CD4-positive, alpha-beta T cell treated with Interleukin-21 for 1 hour (primary cell): ENCODE results near the gene OPCML.
A peak's percentile ranks its signal among the peaks of the same experiment; 100 is the strongest.

Source experiments
- DNase-seq: peaks from one replicate; pipeline ENCODE4 v3.0.0-alpha.2; 2020

OPCML gene

DNA sequence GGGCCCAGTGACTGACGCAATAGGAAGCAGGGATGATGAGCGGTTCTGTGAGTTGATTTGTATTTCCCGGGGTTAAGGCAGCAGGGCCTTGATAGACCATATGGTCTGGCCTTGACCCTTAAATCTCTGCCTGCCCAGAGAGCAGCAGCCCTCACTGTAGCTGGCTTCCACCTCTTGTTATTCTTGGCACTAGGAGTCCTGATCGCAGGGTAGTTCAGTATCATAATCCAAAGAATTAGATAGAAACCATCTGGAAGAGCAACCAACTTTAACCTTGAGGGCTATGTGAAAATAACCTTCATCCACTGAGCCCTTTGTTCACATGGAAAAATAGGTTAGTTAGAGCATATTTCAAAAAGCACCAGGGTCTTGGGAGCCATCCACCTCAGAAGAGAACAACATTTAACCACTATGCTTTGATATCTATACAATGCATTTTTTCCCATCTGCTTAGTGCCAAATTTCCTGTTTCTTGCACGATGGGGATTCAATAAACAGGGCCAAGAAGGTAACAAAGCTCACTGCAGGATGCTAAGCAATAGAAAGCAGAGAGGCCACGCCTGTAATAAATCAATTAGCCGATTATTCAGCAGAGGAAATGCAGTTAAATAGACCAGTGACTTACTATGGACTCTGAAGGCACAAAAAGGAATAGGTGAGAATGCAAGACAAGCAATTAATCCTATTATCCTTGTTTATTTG is 761.3 kb downstream of the OPCML start:
- DNase-seq = no peak

DNA sequence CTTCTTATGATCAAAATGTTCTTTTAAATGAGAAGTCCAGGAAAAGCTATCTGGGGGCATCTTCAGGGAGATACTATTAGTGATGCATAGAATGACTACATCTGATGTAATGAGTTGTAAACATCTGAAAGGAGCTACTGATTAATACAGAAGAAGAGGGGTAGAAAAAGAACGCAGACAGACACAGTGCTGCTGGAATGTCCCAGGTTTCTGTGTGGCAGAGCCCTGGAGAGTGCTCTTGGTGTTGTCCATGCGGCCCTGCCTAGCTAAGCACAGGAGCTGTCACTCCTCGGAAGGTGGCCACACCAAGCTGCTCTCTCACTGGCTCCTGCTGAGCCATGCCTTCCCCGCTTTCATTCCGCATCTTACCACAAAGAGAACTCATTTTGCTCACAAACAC is 768.8 kb downstream of the OPCML start:
- no peak for DNase-seq

DNA sequence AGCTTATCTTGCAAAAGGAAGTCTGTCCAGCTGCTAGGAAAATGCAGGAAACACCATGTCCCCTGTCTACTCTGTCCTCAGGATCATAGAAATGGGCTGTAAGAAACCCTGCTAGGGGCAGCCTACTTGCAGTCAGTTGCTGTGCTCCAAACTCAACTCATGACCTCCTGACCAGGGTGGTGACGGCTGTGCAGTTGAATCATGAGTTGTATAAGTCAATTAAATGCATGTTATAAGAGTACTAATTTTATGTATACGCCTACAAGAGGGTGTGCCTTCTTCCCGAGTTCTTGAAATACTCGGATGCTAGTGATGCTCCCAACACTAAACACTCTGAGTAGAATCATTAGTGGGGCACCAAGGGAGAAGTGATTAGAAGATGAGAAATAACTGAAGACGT is 776.4 kb downstream of the OPCML start:
- DNase-seq = no peak

DNA sequence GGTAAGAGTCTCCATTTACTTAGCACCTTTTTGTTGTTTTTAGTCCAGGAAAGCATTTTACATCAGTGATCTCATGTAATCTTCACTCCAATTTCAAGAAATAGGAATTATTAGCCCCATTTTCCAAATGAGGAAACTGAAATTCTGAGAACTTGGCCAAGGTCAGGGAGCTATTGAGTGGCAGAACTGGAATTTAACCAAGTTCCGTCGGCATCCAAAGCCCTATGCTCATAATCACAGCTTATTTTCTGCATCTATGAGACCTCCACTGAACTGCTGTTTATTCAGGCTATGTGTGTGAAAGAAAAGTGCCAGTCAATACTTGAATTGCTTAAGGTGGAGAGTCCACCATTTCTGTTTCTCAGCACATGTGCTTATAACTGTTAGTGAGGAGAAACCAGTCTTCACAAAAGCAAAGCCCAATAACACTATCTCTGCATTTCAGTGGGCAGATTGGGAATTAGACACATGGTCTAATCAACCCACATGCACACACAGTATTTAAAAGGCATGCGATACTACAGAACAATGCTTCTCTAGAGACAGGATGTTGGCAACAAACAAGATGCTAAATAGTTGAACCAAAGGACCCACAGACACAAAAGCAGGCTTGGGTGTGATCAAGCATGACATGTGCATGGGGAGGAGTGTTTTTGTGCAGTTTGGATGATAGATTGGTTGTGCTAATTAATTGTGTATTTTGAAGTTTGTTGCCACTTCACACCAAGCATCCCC is 780.6 kb downstream of the OPCML start:
- no peak for DNase-seq

DNA sequence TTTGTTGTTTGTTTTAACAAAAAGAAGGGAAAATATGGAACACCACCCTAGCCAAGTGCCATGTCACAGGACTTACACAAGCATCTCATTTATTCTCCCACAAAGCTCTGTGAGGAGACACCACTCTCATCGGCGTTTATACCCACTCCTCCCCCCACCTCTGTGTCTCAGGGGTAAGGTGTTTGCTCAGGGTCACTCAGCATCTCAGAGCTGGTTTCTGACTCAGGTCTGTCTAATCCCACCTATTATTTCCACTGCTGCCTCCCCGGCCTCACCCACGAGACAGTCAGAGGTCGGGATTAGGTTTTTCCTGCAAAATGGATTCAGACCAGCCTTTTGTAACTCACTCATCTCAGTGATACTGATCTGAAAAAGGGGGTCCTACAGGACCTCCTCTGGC is 786.0 kb downstream of the OPCML start:
- DNase-seq = no peak

DNA sequence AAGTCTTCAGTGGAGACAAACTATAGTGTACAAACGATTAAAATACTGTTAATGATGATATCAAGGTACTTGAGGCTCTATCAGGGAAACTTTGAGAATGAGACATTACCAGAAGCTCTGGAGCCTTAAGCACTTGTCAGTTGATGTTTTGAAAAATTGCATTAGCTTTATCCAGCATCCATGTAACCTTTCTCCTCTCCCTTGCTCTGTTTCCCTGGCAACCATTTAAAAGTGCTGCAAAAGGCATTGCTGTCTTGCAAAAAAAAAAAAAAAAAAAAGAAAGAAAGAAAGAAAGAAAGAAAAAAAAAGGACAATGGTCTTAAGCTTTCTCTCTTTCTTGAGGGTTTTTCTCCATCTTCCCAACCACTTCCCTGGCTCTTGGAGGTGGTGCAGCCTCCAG is 787.0 kb downstream of the OPCML start:
- no peak for DNase-seq

DNA sequence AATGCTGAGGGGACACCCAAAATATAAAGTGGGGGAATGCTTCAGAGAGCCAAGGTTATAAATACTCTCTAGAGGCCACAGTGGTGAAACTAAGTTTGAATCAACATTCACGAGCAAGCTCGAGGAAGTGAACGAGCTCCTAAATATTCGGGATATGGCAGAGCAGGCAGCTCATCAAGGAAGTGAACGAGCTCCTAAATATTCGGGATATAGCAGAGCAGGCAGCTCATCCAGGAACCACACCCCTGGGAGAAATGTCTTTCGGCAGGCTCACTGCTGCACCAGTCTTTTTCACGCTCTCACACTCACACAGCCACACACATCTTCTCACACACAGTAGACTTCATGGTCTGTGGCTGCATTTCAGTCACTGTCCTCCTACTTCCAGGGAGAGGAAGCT is 787.5 kb downstream of the OPCML start:
- DNase-seq = no peak

DNA sequence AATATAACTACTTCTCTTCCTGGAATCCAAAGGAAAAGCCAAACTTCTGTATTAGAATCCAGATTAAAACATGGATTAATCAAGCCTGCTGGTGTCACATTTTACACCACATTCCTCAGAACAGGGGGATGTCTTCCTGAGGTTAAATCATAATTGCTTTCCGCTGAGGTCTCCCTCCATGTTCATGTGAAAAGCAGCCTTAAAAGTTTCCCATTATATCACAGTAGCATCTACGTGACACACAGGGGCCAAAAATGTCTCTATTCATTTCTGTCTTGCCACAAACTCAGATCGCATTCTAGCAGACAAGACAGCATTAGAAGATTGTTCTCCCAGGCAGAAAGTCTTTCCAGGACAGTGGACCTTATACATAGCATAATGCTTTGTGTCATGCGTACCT is 788.7 kb downstream of the OPCML start:
- no peak for DNase-seq

DNA sequence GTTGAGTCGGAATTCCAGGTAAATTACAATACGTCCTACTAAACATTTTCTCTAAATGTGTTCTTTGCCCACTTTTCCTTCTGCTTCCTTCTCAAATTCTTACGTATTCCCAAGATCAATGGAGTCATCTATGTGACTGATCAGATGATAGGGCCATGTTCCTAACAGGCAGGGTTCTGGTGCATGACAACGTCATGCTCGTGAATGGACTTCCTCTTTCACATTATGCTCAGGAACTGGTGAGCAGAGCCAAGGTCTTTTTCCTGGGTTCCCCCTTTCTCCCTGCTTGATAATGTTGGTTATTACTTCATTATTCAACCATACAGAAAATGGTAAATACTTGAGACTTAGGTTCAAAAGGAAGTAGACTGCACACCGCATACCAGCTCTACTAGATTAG is 789.4 kb downstream of the OPCML start:
- no peak for DNase-seq

DNA sequence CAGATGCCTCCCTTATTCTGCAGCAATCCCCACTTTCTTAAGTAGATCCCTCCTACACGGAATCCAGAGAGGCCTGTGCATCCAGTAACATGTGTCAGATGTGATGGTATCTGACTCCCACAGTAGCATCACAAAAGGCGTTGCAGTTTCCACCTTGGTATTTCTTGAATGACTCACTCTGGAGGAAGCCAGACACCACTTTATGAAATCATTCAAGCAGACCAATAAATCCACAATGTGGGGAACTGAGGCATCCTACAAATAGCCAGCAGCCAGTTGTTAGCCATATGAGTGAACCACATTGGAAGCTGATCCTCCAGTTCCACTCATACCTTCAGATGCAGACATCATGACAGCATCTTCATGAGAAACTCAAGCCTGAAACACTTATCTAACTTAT is 798.1 kb downstream of the OPCML start:
- DNase-seq = no peak

DNA sequence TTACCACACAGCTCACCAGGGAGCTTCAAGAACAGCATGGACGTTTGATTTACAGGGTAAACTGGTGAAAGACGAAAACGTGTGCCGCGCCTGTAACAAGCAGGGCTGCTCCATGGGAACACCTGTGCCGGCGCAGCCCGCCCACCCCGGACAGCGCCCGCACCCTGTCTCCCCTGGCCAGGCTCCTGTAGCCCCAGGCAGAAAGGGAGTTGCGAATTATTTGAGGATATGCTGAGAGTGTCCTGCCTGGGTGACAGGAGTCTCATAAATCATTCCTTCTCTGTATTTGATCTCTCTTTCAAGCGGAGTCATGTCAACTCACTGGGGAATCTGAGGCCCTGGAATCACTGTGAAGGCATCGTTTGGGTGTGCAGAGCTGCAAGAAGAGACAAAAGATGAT is 804.3 kb downstream of the OPCML start:
- DNase-seq = no peak

DNA sequence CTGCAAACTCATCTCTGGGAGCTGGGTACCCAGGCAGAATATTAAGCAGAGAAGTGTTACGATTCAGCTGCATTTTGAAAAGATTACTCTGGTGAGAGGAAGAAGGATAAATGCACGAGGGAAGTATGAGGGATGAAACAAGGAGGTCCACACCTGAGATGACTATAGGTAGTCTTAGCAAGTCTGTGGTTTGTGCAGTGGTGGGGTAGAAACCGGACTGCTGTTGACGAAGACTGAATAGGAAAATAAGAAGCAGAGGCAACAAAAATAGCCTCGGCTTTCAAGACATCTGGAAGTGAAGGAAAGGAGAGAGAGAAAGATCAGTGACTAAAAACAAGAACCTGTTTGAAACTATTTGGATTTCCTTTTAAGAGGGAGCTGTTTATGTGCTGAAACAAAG is 810.8 kb downstream of the OPCML start:
- DNase-seq = no peak

DNA sequence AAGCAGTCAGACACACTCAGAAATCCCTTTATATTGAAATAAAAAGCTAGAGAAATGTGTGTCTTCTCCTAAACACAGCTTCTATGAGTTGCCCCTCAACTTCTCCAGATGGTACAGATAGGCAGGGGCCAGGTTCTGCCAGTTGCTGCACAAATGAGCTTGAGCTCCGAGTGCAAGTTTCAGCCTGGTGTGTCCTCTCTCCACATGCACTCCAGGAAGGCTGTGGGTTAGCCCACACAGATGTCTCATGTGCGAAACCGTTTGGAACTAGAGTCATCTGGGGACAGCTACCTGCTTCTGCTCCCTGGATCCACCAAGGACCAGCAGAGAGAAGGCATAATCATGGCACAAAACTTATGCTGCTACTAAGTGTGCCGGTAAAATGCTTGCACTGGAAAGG is 812.6 kb downstream of the OPCML start:
- DNase-seq = no peak

DNA sequence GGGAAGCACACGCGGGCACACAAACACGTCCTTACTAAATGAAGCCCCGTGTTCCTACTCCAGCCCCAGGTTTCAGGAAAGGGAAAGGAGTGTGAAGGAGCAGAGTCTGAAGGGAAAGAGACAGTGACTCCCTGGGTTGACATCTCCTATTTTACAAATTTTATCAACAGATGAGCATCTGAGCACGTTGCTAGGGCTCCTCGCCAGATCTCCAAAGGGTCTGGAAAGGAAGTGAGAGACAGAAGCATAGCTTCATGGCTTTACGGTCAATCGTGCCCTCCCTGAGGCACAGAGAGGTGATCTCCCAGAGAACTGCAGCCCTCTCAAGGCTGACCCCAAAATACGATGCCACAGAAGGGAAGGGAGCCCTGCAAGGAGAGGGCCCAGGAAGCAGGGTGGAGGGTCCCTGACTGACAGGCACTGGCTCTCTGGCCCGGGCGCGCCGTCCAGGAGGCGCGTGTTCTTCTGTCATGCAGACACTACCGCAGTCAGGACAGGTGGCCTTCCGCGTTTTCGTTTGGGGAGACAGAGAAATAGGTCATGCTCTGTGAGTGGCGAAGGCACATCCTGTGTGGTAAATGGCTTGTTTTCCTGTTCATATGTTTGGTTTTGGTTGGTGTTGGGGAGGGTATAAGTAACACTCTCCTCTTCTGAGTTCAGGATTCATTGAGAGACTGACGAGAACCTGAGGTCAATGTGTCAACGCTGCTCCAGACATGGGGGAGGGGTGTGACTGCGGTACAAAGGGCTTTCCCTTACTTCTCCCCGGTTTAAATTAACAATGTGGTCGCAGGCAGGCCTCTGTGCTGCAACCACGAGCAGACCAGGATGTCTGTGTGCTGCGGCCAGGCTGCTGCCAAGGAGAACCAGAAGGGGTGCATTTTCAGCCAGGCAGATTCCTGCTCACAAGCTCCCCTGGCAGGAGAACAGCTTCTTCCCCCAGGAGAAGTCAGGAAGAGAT is 813.3 kb downstream of the OPCML start:
- DNase-seq = peak; percentile 48

DNA sequence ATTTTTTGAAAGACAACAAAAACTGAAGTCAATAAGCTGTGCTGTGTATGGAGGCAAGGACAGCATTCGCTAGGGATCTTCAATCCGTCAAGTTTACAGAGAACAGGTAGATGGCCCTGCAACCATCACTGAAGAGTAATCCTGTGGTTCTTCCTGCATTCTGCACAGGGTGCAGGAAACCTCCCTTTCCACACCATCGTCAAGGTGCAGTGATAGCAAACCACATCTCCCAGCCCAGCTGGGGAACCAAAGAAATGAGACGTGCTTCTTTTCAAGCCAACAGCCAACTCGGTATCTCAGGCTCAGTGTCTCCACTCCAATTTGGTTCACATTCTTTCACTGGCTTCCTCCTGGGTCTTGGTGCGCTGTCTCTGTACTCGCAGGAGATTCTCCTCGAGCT is 814.5 kb downstream of the OPCML start:
- no peak for DNase-seq

DNA sequence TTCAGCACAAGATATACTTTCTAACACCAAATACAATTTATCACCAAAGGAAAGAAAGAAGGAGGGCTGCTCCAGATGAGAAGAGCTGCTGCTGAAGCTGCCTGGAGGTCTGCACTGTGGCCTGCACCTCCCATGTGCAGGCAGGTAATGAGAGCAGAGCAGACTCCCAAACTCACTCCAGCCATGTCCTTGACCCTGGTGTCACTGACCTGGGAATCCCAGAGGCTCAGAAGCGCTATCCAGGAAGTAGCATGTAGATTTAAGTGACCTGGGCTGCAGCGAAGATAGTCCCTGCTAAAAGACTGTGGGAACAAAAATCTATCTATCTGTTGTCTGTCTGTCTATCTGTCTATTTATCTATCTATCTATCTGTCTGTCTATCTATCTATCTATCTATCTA is 816.3 kb downstream of the OPCML start:
- DNase-seq = no peak

DNA sequence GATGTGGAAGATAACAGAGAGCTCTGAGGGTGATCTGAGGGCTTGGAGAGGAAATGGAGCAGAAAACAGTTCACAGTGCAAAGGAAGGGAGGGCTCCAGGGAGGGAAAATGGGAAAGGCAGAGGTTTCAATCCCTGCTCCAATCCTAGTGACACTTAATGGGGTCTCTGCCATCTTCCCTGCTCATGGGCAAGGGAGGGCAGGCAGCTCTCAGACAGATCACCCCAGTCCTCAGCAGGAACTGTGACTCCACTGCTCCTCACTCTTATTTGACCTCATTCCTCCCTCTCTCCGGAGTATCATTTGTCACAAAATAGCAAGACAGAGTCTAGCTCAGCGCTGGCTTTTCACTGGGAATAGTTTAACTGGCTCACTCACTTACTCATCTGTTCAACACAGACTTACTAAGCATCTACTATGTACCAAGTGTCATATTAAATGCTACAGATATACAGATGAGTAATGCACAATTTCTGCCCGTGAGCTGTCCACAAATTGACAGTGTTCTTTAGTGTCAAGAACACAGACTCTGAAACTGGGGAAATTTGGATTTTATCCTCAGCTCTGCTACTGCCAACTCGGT is 817.4 kb downstream of the OPCML start:
- DNase-seq = no peak

DNA sequence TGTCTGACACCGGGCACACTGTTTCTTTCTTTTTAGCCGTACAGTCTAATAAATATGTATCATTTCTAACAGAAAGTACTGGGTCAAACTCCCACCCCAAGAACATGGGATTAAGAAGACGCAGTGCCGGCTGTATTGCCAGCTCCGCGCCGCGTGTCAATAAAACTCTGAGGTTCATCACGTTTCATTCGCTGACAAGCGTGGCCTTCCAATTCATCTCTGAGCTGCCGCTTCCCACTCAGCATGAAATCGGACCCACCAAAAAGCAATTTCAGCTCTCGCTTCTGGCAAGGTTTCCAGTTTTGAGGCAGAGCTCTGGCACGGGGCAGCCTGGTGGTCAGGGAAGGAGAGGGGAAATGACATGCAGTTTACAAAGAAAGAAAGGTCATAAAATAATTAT is 819.8 kb downstream of the OPCML start:
- DNase-seq = no peak

DNA sequence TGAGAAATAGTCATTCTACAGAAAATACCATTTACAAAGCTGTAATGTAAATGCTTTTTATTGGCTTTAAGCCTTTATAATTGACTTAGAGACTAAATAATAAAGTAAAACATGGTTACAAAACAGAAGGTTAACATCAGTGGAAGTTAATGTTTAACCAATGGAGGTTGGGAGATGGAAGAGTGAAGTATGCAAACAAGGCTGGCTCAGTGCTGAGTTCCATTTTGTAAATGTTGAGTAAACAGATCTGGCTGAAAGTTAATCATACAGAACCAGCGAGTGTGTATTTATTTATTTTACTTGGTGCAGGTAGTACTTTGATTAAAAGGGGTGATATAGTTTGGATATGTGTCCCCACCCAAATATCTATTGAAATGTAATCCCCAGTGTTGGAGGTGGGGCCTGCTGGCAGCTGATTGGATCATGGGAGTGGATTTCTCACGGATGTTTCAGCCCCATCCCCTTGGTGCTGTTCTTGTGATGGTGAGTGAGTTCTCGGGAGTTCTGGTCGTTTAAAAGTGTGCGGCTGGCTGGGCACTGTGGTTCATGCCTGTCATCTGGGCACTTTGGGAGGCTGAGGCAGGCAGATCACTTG is 827.4 kb downstream of the OPCML start:
- no peak for DNase-seq

DNA sequence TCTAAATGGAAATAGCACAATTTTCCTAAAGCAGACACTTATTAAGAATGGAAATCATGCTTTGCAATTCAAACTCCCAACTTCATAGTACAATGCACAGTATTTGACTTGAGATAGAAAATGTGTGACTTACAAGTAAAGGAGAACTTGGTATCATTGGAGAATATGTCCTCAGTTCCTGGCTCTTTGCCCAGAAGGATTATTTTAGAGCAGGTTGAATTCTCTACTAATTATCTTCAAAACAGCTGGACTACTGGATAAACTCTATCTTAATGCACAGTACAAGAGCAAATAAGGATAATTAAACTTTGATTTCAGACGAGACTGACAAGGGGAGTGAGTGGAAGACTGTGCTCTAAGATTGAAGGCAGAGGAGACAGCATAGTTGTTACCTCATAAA is 839.4 kb downstream of the OPCML start:
- DNase-seq = no peak

DNA sequence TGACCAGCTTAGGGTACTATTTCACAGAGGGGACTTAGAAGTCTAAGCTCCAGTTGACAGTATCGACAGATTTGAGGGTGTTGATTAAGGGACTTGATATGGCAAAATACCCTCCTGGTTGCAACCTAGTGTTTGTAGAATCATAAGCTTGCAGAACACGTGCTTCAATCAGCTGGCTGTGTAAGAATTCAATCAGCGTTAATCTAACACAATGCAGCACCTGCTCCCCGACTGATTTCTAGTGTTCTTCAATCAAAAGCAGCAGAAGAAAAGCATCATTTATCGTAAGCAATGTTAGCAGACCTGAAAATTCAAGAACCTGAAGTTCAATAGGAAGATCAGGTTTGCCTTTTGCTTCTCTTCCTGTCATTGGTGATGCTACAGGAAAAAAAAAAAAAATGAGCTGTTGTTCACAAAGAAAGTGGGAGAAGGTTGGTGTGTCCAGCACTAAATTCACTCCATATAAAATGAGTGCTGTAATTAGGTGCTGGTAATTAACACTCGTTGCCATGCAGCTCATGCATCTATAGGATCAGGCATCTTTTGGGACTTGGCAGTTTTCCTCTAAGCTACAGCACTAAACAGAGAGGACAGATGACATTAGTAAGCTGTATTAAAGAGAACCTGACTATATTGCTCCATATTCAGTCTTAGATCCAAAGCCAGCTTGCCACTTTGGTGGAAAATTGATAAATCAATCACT is 840.3 kb downstream of the OPCML start:
- no peak for DNase-seq

DNA sequence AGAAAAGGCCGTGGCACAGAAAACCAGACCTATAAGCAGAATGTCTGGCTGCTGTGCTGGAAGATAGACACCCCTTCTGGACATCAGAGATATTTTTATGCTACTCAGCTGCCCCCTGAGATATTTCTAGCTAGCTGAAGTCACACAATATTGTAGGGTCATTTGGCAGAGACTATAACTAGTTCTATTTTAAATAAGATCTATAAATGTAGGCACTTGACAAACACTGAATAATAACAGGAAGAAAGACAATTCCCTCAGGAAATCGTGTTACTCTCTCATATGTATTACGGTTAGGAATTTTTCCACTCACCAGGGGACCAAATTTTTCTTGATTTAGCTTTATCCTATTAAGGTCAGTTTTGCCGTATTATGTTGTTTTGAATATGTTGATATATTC is 845.4 kb downstream of the OPCML start:
- DNase-seq = no peak
